NCI-H526 treated with DMSO at 0.1 percent for 48 hours (cell line): ENCODE data around the gene PPP1R37.
"Not testable (repeated sequence)": the region's sequence is repeated elsewhere in the genome, so short reads cannot be mapped to it uniquely, and the experiment has no call there.

Experiments
- DNase-seq: peaks from one replicate; lab custom pipeline; 2025; lab: John Stamatoyannopoulos, UW

PPP1R37 gene

DNA sequence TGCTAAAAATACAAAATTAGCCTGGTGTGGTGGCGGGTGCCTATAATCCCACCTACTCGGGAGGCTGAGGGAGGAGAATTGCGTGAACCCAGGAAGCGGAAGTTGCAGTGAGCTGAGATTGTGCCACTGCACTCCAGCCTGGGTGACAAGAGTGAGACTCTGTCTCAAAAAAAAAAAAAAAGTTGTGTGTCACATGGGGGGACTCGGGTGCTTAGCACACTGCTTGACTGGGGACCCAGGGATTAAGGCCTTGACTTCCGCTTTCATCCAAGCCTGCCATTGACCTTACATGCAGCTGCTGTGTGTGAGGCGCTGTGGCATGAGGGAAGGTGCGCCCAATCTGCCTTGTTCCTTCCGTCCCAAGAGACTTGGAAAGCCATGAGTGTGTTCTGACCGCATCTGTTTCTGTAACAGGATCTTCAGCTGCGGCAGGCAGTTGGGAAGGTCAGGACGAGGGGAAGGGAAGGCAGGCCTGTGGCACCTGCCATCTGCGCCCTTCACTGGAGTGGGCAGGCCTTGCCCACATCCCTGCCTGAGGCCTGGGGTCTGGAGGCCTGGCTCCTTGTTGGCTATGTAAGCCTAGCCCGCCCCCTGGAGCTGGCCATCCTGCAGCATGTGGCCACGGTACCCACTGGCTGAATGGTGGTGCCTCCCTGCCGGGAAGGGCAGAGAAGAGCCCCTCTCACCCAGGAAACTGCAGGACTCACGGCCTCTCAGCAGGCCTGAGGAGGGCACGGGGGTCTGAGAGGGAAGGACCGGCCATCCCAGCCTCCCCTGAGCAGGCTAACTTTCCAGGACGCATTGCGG is 23.0 kb downstream of the PPP1R37 start:
- peak; percentile 74 for DNase-seq

DNA sequence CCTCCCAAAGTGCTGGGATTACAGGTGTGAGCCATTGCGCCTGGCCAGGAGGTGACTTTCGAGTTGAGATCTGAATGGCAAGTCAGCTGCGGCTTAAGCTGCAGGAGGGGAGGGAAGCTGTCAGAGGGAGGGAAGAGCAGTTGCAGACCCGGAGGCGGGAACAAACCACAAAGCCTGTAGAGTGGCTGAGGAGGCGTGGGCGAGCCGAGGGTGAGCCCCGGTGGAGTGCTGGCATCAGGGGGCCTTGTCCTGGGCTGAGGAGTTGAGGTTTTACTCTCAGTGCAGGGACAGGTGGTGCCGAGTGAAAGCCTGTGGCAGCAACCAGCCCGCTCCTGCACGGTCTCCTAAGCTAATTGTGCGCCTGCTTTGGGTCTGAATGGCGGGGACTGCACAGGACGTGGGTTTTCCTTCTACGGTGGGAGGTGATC is 24.2 kb downstream of the PPP1R37 start:
- DNase-seq: peak; percentile 10

DNA sequence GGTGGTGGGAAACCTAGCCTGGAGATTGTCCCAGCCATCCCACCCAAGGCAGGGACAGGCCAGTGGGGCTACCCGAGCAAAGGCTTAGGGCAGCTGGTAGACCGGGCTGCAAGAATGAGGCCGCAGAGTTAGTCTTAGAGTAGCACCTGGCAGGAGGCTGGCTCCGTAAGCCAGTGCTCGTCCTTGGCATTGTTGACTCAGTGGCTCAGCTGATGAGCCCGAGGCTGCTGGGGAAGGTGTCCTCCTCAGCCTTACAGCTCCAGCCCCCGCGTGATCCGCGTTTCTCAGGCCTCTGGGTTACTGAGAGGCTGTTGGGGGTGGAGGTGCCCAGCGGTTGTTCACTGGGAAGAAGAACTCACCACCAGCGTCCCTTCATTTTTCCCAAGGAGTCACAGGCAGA is 24.7 kb downstream of the PPP1R37 start:
- DNase-seq: peak; percentile 8

DNA sequence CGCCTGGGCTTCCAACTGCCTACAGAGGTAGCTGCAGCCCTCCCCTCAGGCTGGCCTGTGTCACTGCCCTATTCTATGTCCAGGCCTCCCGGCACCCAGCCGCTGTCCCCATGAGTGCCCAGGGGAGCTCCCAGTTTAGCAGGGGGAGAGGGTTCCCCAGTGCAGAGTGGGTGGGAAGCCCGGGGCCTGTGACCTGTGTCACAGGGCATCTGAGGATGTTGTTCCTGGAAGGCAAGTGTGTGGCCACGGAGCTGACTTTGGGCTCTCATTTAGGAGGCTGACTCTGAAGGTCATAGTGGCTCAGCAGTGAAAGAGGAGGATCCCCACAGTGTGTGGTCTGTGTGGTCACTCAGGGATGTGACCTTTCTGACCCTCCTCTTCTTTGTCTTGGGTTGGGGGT is 25.1 kb downstream of the PPP1R37 start:
- no peak for DNase-seq

DNA sequence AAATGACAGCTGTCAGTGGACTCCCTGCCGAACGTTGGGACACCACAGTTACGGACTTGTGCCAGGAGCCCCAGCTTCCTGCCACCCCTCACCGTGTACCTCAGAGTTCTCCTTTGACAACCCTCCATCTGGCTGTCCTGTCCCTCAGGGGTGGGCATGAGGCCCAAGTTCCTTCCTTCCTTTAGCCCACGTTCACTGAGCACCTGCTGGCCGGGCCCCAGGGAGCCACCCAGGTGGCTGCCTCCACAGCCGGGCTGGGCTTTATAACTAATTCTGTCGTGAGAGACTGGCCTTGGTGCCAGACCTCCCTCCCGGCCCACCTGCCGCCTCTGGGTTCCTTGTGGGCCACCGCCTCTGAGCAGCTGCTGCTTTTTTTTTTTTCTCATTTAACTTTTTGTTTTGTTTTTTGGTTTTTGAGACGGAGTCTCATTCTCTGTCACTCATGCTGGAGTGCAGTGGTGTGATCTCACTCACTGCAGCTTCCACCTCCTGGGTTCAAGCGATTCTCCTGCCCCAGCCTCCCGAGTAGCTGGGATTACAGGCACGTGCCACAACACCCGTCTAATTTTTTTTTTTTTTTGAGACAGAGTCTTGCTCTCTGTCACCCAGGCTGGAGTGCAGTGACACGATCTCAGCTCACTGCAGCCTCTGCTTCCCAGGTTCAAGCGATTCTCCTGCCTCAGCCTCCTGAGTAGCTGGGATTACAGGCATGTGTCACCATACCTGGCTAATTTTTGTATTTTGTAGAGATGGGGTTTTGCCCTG is 25.8 kb downstream of the PPP1R37 start:
- DNase-seq: not testable (repeated sequence)

DNA sequence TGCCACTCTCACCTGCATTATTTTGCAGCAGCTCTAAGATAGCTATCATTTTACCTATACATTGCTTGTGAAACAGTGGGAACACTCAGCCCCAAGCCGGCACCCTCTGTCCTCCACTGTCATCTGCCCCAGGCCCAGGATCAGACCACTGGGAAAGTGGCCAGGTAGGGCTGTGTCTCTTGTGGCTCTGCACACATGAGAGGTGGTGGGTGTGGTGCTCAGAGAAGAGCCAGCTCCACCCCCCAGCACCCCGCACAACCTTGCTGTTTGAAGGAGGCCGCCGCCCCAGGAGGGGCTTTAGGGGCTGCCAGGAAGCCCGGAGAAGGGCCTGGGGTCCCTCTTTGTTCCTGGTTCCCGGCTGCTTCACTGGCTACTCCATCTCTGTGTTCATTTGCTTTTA is 26.6 kb downstream of the PPP1R37 start:
- DNase-seq: no peak

DNA sequence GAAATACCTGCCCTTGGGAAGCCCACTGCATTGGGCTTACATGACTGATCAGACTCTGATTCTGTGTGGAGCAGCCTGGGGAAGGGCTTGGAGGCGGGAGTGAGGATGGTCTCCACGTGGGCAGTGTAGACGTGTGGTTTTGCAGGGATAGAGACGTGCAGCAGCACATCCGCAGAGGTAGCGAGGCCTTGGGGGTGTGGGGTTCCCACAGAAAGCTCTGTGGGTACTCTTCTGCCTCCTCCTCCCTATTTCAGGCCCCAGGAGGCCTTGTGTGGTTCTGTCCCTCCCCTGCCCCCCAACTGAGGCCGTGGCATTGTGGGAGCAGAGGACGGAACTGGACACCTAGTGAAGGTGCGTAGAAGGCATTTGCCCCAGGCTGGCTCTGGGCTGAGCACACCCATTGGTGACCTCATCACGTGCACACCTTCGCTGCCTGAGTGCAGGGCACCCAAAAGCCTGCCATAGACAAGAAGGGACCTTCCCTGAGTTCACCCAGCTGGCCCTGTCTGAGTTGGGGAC is 28.9 kb downstream of the PPP1R37 start:
- no peak for DNase-seq

DNA sequence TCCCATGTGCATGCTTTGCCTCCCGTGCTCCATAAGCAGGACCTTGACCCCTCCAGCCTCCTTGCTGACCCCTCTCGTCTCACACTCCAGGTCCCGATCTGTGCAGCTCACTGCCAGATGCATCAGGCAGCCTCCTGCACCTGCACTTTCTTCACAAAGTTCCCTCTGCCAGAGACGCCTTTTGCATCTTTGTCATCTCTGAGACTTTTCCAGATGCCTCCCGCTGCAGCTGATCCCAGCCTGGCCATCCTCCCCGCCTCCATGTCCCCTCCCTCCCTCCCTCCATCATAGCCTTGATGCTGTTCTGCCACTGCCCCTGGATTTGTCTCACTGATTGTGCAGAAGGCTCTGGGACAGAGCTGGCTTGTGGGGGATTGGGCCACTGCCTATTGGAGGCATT is 29.9 kb downstream of the PPP1R37 start:
- no peak for DNase-seq

DNA sequence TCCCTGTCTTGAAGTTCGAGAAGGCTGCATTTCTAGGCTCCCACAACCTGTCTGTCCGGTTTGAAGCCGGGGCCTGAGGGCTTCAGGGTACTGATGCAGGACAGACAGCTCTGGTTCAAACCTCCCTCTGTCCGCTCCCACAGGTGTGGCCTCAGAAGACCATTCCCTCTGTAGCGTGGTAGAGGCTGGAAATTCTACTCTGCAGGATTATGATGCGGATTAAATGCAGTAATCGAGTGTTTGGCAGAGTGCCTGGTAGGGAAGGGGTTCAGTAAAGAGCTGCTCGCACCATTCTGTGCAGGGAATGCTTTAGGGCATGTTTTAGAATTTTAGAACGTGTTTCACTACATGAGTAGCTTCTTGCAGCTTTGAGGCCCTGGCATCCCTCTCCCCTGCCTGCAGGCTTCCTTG is 30.5 kb downstream of the PPP1R37 start:
- no peak for DNase-seq

DNA sequence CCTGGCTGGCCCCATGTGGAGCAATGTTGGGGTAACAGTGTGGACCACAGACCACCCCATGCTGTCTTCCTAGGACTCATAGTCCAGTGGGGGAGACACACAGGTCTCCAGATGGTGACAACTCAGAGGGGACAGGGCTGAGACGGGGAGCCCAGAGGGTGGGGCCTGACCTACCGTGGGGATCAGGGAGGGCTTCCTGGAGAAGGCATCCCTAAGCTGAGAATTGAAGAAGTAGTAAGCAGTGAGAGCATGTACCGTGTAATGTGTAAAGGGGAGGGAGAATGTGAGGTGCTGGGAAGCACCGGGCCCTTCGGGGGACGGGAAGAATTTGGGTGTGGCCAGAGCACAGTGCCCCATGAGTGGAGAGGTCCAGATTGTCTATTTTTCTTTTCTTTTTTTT is 31.0 kb downstream of the PPP1R37 start:
- no peak for DNase-seq

DNA sequence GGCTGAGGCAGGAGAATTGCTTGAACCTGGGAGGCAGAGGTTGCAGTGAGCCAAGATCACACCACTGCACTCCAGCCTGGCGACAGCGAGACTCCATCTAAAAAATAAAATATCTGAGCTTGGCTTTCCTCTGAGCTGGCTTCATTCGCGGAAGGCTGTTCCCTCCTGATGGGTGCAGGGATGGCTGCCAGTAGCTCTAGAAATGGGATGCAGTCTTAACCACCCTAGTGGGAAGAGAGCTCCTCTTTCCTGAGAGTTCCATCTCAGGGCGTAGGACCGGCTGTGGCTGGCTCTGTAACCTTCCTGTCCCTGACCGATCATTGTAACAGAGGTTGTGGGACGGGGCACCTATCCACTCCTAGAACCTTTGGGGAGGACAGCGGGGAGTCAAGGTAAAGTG is 32.4 kb downstream of the PPP1R37 start:
- DNase-seq: no peak

DNA sequence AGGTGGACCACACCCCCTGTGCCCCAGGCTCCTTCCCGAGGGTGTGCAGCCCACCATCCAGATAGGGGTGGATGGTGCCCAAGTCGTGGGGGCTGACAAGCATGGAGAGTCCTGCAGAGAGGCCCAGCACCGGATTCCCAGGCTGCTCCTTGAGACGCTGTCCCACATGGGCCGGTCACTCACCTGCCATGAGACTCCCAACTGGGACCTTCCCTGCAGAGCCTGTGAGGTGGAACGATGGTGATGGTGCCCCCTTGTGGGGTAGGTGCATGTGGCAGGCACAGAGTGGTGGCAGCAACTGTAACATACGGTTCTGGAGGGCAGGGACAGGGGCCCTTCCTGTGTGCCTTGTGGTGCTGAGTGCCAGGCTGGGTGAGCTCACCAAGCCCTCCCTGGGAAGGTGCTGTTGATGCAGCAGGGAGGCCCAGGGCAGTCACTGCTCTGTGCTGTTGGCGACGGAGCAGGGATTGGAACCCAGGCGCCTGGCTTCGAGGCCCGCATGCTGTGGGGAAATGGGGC is 33.1 kb downstream of the PPP1R37 start:
- DNase-seq: peak; percentile 43

DNA sequence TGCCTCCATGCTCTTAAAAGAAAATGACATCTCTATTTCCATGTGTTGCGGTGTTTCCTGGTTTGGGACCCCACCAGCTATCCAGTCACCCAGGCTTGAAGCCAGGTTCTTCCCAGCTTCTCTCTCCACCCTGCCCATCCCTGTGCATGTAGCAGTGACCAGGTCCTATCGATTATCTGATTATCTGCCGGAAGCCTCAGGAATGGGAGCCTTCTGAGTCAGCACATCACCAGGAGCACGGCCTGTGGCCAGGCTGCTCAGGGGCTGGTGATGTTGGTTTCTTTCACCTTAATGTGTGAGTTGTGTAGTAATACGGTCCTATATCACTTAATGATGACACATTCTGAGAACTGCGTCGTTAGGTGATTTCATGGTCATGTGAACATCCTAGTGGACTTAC is 33.7 kb downstream of the PPP1R37 start:
- DNase-seq: no peak

DNA sequence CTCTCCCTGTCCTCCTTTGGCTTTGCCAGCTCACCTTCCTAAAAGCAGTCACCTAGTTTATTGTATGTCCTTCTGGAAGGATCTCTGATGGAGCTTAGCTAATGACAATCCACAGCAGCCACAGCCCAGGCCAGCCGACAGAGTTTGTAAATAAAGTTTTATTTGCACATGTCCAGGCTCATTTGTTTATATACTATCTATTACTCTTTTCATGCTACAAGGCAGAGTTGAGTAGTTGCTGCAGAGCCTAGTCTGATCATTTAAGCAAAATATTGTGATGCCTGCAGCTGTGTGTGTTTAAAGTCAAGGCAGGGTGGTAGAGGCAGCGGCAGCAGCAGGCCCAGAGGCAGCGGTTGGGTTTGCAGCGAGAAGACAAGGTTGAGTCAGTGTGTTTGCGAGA is 35.2 kb downstream of the PPP1R37 start:
- peak; percentile 18 for DNase-seq

DNA sequence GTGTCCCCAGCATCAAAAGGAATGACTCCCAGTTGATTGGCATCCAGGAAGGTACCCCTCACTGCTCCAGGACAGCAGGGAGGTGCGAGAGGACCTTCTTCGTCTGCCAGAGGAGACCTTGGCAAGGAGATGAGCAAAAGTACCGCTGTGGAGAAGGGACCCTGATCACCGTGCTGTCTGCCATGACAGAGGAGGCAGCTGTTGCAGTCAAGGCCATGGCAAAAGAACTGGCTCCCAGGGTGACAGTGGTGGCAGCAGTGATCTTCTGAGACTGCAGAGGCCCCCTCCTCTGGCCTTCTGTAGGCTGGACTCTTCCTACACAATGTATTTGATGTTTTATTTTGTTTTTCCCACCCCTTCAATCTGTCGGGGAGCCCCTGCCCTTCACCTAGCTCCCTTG is 35.8 kb downstream of the PPP1R37 start:
- no peak for DNase-seq

DNA sequence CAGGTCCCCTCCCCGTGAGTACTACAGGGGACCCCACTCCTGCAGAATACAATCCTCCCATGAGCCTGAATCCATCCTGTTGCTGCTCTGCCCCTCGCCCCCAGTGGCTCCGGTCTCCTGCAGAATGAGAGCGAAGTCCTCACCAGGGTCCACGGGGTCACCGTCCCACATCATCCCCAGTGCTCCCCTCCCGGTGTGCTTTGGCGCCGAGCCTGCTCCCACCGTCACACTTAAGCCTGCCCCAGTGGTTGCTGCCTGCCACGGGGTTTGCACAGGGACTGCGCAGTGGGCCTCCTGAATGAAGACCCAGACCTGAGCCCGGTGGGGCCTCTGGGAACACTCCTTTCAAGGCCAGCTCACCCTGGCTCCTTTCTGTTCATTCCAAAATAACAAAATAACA is 37.3 kb downstream of the PPP1R37 start:
- no peak for DNase-seq

DNA sequence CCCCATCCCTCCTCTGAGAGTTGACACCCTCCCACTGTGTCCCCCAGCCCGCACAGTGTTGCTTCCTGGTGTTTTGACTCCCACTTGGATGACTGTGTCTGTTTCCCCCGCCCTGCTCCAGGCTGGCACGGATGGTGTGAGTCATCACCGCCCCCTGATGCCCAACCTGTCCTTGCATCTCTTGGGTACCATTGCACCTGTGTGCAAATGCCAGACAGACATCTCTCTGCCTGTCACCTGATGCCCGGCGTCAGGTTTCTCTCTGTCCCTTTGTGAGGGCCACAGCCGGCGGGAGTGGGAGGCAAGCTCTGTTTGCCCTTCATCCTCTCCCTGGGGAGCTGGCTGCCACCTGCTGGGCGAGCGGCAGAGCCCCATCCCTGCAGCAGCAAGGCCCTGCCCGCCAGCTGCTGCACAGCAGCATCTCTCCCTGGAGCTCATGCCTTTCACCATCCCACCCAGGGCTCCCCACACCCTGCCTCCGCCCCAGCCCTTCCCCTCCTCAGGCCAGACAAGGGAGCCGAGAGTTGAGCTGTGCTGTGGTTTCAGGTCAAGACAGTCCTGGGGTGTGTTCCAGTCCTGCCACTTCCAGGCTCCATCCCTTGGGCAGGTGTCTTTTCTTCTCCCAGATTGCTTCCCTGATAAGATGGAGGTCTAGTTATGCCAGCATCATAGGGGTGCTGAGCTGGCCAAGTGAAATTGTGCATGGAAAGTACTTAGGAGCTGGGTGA is 38.1 kb downstream of the PPP1R37 start:
- peak; percentile 67 for DNase-seq

DNA sequence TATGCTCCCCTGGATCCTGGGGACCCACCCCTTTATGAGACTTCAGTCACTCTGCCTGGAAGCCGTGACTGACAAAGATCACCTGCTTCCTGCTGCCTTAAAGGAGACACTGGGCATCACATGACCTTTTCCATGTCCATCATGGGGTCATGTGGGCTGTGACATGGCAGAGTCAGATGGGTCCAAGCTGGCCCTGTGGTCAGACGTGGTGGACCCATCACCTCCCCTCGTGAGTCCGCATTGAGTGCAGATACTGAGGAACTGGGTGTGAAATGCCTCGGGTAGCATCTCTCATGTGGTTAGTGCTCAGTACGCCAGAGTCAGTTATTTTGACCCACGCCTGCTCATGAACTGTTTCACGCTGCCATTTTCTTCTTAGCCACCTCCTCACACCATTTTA is 40.7 kb downstream of the PPP1R37 start:
- DNase-seq: no peak

DNA sequence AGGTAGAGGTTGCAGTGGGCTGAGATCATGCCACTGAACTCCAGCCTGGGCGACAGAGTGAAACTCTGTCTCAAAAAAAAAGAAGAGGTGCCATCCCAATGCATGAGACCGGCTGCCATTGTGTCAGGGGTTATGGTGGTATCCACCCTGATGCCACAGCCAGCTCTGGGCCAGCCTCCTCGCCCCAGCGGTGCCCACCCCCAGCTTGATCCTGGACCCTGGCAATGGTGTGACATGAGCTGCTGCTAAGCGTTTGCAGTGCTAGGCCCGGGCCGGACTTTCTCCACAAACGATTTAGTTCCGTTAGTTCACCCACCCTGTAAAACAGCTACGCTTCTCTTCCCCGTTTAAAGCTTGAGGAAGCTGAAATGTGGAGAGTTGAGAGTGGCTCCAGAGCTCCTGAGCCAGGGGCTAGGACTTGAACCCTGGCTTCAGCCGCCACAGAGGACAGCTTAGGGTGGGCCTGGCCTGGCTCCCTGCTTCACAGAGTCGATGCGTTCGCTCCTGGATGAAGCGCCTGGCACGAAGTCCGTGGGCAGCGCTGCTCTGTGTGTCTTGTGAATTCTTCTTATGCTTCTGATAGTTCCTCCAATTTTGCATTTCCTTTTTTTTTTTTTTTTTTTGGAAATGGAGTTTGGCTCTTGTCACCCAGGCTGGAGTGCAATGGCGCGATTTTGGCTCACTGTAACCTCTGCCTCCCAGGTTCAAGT is 42.4 kb downstream of the PPP1R37 start:
- no peak for DNase-seq

DNA sequence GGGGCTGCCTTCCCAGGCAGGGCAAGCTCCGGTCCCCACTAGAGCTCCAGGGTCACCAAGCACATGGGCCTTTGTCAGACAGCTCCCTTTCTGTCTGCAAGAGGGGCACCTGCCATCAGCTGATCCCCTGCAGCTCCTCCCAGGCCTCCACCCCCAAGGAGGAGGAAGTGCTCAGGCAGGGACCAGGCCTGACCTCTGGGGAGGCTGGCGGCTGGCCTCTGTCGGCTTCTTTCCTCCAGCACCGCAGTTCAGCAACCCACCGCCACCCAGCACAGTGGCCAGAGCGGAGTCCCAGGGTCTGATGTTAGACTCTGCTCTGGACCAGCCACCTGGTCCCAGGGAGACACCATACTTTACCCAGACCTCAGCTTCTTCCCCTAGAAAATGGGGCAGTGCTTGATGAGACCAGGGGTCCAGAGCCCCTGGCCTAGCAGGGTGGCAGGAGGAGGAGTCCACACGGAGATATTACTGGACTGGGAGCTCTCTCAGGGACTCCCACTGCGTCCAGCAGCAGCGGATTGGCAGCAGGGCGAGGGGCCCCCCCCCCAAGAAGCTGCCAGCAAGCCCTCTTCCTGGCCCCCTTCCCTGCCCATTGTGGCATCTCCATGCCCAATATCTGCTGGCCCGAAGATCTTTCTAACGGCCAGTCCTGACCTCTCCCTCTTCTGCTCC is 43.7 kb downstream of the PPP1R37 start:
- no peak for DNase-seq

DNA sequence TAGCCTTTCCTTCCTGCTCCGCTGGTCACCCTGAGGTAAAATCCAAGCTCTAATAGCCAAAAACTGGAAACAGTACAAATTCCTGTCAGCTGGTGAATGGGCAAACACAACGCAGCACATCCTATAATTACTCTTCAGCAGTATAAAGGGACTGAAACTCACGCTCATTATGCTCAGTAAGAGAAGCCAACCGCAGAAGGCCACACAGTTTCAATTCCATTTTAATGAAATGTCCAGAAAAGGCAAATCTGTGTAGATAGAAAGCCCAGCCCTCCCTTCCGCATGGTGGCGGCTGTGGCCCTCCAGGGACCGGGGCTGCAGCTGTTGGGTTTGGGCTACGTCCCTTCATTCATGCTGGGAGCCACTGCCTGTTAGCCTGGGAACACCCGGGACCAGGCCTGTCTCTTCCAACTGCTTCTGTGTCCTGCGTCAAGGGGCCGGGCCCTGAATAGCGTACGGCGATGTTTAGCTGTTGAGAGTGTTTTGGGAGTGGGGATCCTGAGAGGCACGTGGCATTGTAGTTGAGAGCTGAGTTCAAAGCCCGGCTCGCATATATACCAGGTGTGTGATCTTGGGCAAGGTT is 44.3 kb downstream of the PPP1R37 start:
- no peak for DNase-seq
